MM.1S (cell line): ENCODE results near the gene CUL5.

Experiments used
- DNase-seq: peaks from one replicate; pipeline ENCODE4 v3.0.0-alpha.2; 2015
- H2AFZ ChIP-seq: fragments of 300-600 bp; sonication (generic); 2 replicates; pipeline ENCODE4 v1.6.0; 2016; ENCODE audit warnings: antibody characterized with exemption, low read length
- H3F3A ChIP-seq: fragments of 300-600 bp; sonication (generic); 2 replicates; pipeline ENCODE4 v1.6.1; 2016; ENCODE audit warnings: mild to moderate bottlenecking, antibody characterized with exemption, low read length, moderate library complexity, mixed read lengths; ENCODE audit not compliant: insufficient read depth
- H3K27ac ChIP-seq: fragments of 300-600 bp; sonication (generic); 2 replicates; pipeline ENCODE4 v1.5.1; 2016; ENCODE audit warnings: mild to moderate bottlenecking, low read length
- H3K27me3 ChIP-seq: fragments of 300-600 bp; sonication (generic); replicated peaks from 2 replicates; pipeline ENCODE4 v1.6.0; 2016; ENCODE audit warnings: low read length; ENCODE audit not compliant: insufficient read depth
- H3K36me3 ChIP-seq: fragments of 300-600 bp; sonication (generic); replicated peaks from 2 replicates; pipeline ENCODE4 v1.6.1; 2016; ENCODE audit warnings: mild to moderate bottlenecking, low read length, mixed read lengths; ENCODE audit not compliant: insufficient read depth
- H3K4me1 ChIP-seq: fragments of 300-600 bp; sonication (generic); 2 replicates; pipeline ENCODE4 v1.6.1; 2016; ENCODE audit warnings: low read length, mixed read lengths
- H3K4me2 ChIP-seq: fragments of 300-600 bp; sonication (generic); 2 replicates; pipeline ENCODE4 v1.6.0; 2016; ENCODE audit warnings: low read depth, low read length
- H3K4me3 ChIP-seq: fragments of 300-600 bp; sonication (generic); 2 replicates; pipeline ENCODE4 v1.5.1; 2016; ENCODE audit warnings: low read length, mixed read lengths
- H3K79me2 ChIP-seq: fragments of 300-600 bp; sonication (generic); 2 replicates; pipeline ENCODE4 v1.6.1; 2016; ENCODE audit warnings: mixed run types, low read length, mixed read lengths
- H3K9ac ChIP-seq: fragments of 300-600 bp; sonication (generic); 2 replicates; pipeline ENCODE4 v1.6.1; 2016; ENCODE audit warnings: low read length, mixed read lengths
- H3K9me2 ChIP-seq: fragments of 300-600 bp; sonication (generic); replicated peaks from 2 replicates; pipeline ENCODE4 v1.6.1; 2016; ENCODE audit warnings: mild to moderate bottlenecking, low read length, mixed read lengths; ENCODE audit not compliant: insufficient read depth
- H3K9me3 ChIP-seq: fragments of 300-600 bp; sonication (generic); replicated peaks from 2 replicates; pipeline ENCODE4 v1.6.1; 2016; ENCODE audit warnings: mild to moderate bottlenecking, low read length, mixed read lengths; ENCODE audit not compliant: insufficient read depth
- H4K20me1 ChIP-seq: fragments of 300-600 bp; sonication (generic); 2 replicates; pipeline ENCODE4 v1.6.1; 2016; ENCODE audit warnings: mild to moderate bottlenecking, low read length, moderate library complexity, mixed read lengths; ENCODE audit not compliant: insufficient read depth
- EZH2 ChIP-seq: fragments of 300-600 bp; sonication (generic); optimal IDR thresholded peaks from 2 replicates; pipeline ENCODE3; 2017; ENCODE audit warnings: low read depth, mild to moderate bottlenecking, antibody characterized with exemption, low read length, mixed read lengths
- EZH2phosphoT487 ChIP-seq: fragments of 300-600 bp; sonication (generic); IDR thresholded peaks from 2 replicates; pipeline ENCODE4 v1.6.1; 2018; ENCODE audit warnings: antibody characterized with exemption, low read length
- TF ChIP-seq, protein P1 (sequence below): fragments of 300-600 bp; sonication (generic); IDR thresholded peaks from 2 replicates; pipeline ENCODE4 v1.5.1; 2016; ENCODE audit warnings: antibody characterized with exemption, low read length, mixed read lengths

The CUL5 gene

DNA sequence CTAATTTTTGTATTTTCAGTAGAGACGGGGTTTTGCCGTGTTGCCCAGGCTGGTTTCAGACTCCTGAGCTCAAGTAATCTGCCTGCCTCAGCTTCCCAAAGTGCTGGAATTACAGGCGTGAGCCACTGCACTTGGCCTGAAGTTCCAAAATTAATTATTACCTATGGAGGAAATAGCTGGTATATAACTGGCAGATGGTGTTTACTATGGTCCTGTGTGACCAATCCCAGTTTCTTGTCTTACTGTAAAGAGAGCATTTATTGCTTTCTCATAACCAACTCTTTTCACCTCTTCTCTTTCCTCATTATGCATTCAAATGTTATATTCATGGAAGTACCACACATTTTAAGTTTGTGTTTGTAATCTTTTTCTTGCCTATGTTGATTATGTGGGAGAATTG is 88.5 kb downstream of the CUL5 start:
- no peak overlapping the region for H3K4me2 ChIP-seq
- no peaks in the 10 kb centered on the region for H3K79me2 ChIP-seq
- H3K27ac ChIP-seq, result no peak overlapping the region
- H3K9me2 ChIP-seq, result no peaks in the 10 kb centered on the region
- H3K36me3 ChIP-seq, result no peaks in the 10 kb centered on the region
- H3K4me3 ChIP-seq, result no peak overlapping the region
- no peaks in the 10 kb centered on the region for H3K4me1 ChIP-seq
- no peak for TF ChIP-seq EZH2
- no peak for TF ChIP-seq EZH2phosphoT487
- TF ChIP-seq, protein P1, sequence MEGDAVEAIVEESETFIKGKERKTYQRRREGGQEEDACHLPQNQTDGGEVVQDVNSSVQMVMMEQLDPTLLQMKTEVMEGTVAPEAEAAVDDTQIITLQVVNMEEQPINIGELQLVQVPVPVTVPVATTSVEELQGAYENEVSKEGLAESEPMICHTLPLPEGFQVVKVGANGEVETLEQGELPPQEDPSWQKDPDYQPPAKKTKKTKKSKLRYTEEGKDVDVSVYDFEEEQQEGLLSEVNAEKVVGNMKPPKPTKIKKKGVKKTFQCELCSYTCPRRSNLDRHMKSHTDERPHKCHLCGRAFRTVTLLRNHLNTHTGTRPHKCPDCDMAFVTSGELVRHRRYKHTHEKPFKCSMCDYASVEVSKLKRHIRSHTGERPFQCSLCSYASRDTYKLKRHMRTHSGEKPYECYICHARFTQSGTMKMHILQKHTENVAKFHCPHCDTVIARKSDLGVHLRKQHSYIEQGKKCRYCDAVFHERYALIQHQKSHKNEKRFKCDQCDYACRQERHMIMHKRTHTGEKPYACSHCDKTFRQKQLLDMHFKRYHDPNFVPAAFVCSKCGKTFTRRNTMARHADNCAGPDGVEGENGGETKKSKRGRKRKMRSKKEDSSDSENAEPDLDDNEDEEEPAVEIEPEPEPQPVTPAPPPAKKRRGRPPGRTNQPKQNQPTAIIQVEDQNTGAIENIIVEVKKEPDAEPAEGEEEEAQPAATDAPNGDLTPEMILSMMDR, result no peak
- H3K27me3 ChIP-seq, result no peaks in the 10 kb centered on the region
- DNase-seq, result no peak
- no peaks in the 10 kb centered on the region for H4K20me1 ChIP-seq
- no peak overlapping the region for H3K9ac ChIP-seq
- no peaks in the 10 kb centered on the region for H3F3A ChIP-seq
- no peaks in the 10 kb centered on the region for H3K9me3 ChIP-seq
- H2AFZ ChIP-seq, result no peak overlapping the region

DNA sequence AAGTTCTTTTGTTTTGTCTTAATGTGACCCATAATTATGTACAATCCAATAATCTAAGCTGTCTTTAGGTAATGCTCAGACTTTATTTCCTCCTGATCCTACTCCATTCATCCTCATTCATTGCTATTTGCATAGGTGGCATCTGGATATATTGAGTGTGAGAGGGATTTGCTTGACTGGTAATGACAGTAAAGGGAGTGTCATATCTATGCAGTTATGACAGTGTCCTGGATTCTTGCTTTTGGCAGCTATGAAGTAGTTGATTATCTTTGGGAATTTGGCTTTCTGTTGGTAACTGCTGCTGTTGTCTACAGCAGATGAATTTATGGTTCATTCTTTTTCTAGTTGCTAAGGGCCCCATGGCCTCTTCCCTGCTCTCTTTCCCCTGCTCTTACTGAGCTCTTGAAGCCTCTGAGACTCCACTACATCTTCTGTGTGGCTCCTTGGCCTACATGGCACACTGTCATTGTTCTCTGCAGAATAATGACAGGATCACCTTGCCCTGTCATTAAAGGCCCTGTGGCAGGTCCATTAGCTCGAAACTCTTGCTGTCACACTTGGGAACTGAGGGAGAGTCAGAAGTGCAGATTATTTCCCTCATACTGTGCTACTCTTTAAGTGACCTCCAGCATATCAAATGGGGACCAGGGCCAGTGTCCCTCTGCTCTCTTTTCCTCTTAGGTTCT is 92.5 kb downstream of the CUL5 start:
- no peaks in the 10 kb centered on the region for H3K9me3 ChIP-seq
- DNase-seq, result no peak
- H3K27ac ChIP-seq, result no peak overlapping the region
- H3K4me3 ChIP-seq, result no peak overlapping the region
- H3K79me2 ChIP-seq, result no peaks in the 10 kb centered on the region
- H3K9me2 ChIP-seq, result no peaks in the 10 kb centered on the region
- H3K9ac ChIP-seq, result no peak overlapping the region
- no peaks in the 10 kb centered on the region for H3K27me3 ChIP-seq
- TF ChIP-seq EZH2phosphoT487 (no peak), EZH2 (no peak)
- TF ChIP-seq, protein P1, result no peak
- H3K4me2 ChIP-seq, result no peak overlapping the region
- no peaks in the 10 kb centered on the region for H3F3A ChIP-seq
- H2AFZ ChIP-seq, result no peak overlapping the region
- H4K20me1 ChIP-seq, result no peaks in the 10 kb centered on the region
- H3K36me3 ChIP-seq, result peaks cover 2% of the 10 kb centered on the region; the same call in 1 of the 2 replicates
- no peaks in the 10 kb centered on the region for H3K4me1 ChIP-seq

GRCh38 chr11:108111126-108111525 is 102.4 kb downstream of the CUL5 start:
- H3K9ac ChIP-seq, result no peak overlapping the region
- no peaks in the 10 kb centered on the region for H4K20me1 ChIP-seq
- H3K9me3 ChIP-seq, result no peaks in the 10 kb centered on the region
- H3K4me2 ChIP-seq, result no peak overlapping the region
- H3F3A ChIP-seq, result no peaks in the 10 kb centered on the region
- no peaks in the 10 kb centered on the region for H3K27me3 ChIP-seq
- no peak overlapping the region for H3K27ac ChIP-seq
- no peaks in the 10 kb centered on the region for H3K79me2 ChIP-seq
- no peaks in the 10 kb centered on the region for H3K36me3 ChIP-seq
- DNase-seq, result no peak
- no peak overlapping the region for H2AFZ ChIP-seq
- TF ChIP-seq, protein P1, result no peak
- no peak for TF ChIP-seq EZH2
- no peak for TF ChIP-seq EZH2phosphoT487
- H3K4me1 ChIP-seq, result no peaks in the 10 kb centered on the region
- no peaks in the 10 kb centered on the region for H3K9me2 ChIP-seq
- H3K4me3 ChIP-seq, result no peak overlapping the region
